Smooth muscle cell of bladder (primary cell): ENCODE results near the gene ZNF585A. TPM values are rescaled to one million over a fixed set of nuclear protein-coding genes. Genes with fewer than 3 reads are reported as not detected.

Experiments used
- total RNA-seq: library from RNA; depleted of rRNA; stranded (reverse); fragments of >200 nt; gene quantifications from 2 replicates; pipeline ENCODE4 v1.2.3, GENCODE V29; 2014

ZNF585A gene
- total RNA-seq: 8.2 and 8.7 TPM in 2 replicates

DNA sequence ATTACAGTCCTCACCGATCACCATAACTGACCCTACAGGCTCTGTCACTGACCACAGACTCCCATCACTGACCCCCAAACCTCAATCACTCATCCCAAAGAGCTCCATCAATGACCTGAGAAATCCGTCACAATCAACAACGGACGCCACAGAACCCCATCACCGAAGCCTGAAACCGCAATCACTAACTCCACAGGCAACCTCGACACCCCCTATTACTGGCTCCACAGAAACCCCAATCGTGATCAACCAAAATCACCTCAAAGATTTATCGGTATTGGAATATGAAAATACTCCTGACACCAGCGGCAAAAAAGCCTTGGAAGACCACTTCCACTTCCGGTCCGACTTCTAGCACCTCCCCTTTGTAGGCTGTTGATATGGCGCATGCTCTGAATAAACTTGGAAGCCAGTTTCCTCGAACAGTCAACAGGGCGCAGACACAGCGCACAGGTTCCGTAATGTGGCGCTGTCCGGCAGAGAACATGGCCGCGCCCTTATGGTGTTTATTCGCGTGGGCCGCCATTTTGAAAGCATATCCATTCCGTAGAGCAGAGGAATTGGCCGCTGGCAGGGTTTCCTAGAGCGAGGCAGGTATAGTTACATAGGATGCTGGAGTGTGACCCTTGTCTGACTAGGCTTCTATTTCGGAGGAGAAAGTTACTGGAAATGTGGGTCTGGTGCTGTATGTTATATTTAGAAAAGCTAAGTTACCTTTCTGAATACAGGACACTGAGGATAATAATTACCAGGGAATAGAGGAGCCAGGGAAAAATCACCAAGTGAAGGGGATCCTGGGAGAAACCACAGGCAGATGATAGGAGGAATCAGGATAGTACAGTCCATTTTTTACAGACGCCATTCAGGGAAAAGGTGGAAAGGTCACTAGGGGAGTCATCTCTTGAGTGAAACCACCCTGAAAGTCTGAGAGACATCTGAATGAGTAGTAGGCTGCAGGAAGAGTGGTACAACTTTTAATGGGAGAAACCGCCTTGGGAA, at the start of gene ZNF585A:
Gene ZNF585A, minus strand, starts transcription at position 328 of the 999 bp plus-strand sequence. CDS start 2,785 bp downstream, outside the sequence.

DNA sequence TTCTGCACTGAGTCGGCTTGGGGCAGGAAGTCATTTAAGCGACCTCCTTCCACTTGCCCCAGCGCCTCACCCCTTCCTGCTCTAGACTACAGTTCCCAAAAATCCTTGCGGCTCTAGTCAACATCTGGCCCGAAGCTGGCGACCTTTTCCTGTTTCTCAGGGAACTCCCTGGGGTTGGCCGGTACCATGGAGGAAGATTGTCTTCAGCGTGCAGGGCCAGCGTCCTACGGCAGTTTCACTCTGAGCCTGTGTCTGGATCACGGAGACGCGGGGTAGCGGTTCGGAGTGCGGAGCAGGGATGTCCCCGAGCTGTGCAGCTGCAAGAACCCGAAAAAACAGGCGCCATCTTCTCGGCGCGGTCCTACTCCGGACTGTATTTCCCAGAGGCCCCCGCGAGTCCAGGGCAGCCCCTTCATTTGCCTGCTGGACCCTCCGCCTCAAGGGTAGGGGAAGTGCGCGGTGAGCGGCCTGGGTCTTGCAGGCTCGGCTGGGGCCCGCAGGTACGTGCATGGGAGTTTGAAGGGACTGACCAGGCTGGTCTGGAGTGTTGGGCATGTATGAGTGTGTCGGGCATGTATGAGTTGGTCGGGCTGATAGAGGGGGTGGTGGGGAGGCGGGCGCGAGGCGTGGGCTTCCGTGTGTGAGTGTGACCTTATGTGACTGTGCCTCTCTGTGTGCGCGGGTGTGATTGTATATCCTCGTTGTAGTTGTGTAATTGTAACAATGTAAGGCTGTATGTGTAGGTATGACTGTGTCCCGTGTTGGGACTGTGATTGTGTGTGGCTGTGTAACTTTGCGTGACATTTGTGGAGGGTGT, 45.5 kb upstream of the ZNF585A start, which contains the start of gene ZNF383:
Gene ZNF383, plus strand, starts transcription at position 440 of the 817 bp plus-strand sequence. CDS start 12,240 bp downstream, outside the sequence.

Other genes starting within 250 kb of the ZNF585A start
- gene ZNF420, start 94.3 kb downstream of the ZNF585A start, total RNA-seq: 6.4 and 8.7 TPM in 2 replicates
- 17.0 and 20.3 TPM in 2 replicates for gene ZNF585B, start 37.8 kb upstream of the ZNF585A start, total RNA-seq
- 5.5 and 6.0 TPM in 2 replicates for gene ZNF383, start 45.5 kb upstream of the ZNF585A start, total RNA-seq
- gene ZNF527, start 198.4 kb upstream of the ZNF585A start, total RNA-seq: 4.1 TPM in 2 replicates